ENCODE results near the gene RAB24.

RAB24 gene

GRCh38 chr5:177350776-177351391, 47.4 kb upstream of the RAB24 start:
- TF ChIP-seq, protein P1, sequence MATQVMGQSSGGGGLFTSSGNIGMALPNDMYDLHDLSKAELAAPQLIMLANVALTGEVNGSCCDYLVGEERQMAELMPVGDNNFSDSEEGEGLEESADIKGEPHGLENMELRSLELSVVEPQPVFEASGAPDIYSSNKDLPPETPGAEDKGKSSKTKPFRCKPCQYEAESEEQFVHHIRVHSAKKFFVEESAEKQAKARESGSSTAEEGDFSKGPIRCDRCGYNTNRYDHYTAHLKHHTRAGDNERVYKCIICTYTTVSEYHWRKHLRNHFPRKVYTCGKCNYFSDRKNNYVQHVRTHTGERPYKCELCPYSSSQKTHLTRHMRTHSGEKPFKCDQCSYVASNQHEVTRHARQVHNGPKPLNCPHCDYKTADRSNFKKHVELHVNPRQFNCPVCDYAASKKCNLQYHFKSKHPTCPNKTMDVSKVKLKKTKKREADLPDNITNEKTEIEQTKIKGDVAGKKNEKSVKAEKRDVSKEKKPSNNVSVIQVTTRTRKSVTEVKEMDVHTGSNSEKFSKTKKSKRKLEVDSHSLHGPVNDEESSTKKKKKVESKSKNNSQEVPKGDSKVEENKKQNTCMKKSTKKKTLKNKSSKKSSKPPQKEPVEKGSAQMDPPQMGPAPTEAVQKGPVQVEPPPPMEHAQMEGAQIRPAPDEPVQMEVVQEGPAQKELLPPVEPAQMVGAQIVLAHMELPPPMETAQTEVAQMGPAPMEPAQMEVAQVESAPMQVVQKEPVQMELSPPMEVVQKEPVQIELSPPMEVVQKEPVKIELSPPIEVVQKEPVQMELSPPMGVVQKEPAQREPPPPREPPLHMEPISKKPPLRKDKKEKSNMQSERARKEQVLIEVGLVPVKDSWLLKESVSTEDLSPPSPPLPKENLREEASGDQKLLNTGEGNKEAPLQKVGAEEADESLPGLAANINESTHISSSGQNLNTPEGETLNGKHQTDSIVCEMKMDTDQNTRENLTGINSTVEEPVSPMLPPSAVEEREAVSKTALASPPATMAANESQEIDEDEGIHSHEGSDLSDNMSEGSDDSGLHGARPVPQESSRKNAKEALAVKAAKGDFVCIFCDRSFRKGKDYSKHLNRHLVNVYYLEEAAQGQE (IDR thresholded peaks at IDR 0.05; ENCODE audit: low read depth), result no peak
- TF ChIP-seq TCF12 (IDR thresholded peaks at IDR 0.05; ENCODE audit: low read depth) (no peak), FOXM1 (IDR thresholded peaks at IDR 0.05; ENCODE audit: borderline replicate concordance, low read depth) (no peak), TEAD4 (IDR thresholded peaks at IDR 0.05) (no peak), EP300 (IDR thresholded peaks at IDR 0.05; ENCODE audit: borderline replicate concordance) (no peak), RAD21 (IDR thresholded peaks at IDR 0.05; ENCODE audit: low read depth) (no peak), CREB1 (IDR thresholded peaks at IDR 0.05; ENCODE audit: low read depth) (no peak), CEBPB (IDR thresholded peaks at IDR 0.05) (no peak), NFIC (IDR thresholded peaks at IDR 0.05) (no peak)
- TF ChIP-seq, protein P2, sequence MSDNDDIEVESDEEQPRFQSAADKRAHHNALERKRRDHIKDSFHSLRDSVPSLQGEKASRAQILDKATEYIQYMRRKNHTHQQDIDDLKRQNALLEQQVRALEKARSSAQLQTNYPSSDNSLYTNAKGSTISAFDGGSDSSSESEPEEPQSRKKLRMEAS (IDR thresholded peaks at IDR 0.05), result no peak
- TF ChIP-seq, protein P3, sequence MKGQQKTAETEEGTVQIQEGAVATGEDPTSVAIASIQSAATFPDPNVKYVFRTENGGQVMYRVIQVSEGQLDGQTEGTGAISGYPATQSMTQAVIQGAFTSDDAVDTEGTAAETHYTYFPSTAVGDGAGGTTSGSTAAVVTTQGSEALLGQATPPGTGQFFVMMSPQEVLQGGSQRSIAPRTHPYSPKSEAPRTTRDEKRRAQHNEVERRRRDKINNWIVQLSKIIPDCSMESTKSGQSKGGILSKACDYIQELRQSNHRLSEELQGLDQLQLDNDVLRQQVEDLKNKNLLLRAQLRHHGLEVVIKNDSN (IDR thresholded peaks at IDR 0.05), result no peak

DNA sequence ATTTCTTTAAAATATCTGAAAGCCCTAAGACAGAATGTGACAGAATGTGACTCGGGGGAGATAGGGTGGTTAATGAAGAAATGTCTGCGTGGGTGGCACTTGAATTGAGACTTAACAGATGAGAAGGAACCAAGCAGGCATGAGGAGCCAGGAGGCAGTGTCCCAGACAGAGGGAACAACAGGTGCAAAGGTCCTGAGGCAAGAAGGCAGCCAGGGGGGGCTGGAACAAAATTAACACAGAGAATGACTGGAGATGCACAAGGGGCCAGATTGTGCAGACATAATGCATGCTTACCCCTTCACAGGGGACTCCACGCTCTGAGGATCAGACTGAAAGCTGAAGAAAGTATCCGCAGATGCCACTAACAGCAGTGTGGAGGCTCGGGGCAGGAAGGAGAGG, 46.2 kb upstream of the RAB24 start:
- TF ChIP-seq CEBPB (IDR thresholded peaks at IDR 0.05), result no peak
- TF ChIP-seq, protein P3 (IDR thresholded peaks at IDR 0.05), result no peak
- TF ChIP-seq TAF1 (IDR thresholded peaks at IDR 0.05; ENCODE audit: low read depth), result no peak
- TF ChIP-seq, protein P2 (IDR thresholded peaks at IDR 0.05), result no peak
- TF ChIP-seq, protein P1 (IDR thresholded peaks at IDR 0.05; ENCODE audit: low read depth), result no peak
- no peak for TF ChIP-seq FOXM1 (IDR thresholded peaks at IDR 0.05; ENCODE audit: borderline replicate concordance, low read depth)
- no peak for TF ChIP-seq NFIC (IDR thresholded peaks at IDR 0.05)
- TF ChIP-seq EGR1 (IDR thresholded peaks at IDR 0.05), result no peak
- TF ChIP-seq TCF12 (IDR thresholded peaks at IDR 0.05; ENCODE audit: low read depth), result no peak
- TF ChIP-seq TEAD4 (IDR thresholded peaks at IDR 0.05), result no peak
- TF ChIP-seq YY1 (IDR thresholded peaks at IDR 0.05; ENCODE audit: low read depth), result no peak
- TF ChIP-seq RAD21 (IDR thresholded peaks at IDR 0.05; ENCODE audit: low read depth), result no peak

GRCh38 chr5:177349362-177349647, 45.8 kb upstream of the RAB24 start:
- TF ChIP-seq, protein P3 (IDR thresholded peaks at IDR 0.05), result no peak
- TF ChIP-seq TEAD4 (IDR thresholded peaks at IDR 0.05) (no peak), EP300 (IDR thresholded peaks at IDR 0.05; ENCODE audit: borderline replicate concordance) (no peak), ZBTB7A (IDR thresholded peaks at IDR 0.05; ENCODE audit: low read depth) (no peak), CEBPB (IDR thresholded peaks at IDR 0.05) (no peak), EGR1 (IDR thresholded peaks at IDR 0.05) (no peak)
- TF ChIP-seq, protein P2 (IDR thresholded peaks at IDR 0.05), result no peak

DNA sequence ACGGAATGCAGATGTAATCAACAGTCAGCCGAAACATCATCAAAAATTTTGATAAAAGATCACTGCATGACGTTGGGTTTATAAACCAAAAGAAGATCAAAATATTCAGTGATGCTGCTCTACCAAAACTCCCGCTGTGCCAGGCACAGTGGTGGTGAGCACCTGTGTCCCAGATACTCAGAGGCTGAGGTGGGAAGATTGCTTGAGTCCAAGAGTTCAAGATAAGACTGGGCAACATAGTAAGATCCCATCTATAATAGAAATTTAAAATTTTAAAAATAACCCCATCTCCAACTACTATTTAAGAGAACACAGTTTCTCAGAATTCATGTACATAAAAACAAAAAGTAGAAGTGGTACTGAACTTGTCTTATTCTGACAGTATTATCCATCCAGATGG, 44.2 kb upstream of the RAB24 start:
- TF ChIP-seq YY1 (IDR thresholded peaks at IDR 0.05; ENCODE audit: low read depth) (no peak), FOXM1 (IDR thresholded peaks at IDR 0.05; ENCODE audit: borderline replicate concordance, low read depth) (no peak), NFIC (IDR thresholded peaks at IDR 0.05) (no peak), EGR1 (IDR thresholded peaks at IDR 0.05) (no peak), RAD21 (IDR thresholded peaks at IDR 0.05; ENCODE audit: low read depth) (no peak)
- TF ChIP-seq, protein P2 (IDR thresholded peaks at IDR 0.05), result no peak
- TF ChIP-seq, protein P1 (IDR thresholded peaks at IDR 0.05; ENCODE audit: low read depth), result no peak
